Measurements from ENCODE around the gene TWF1. TPM values are rescaled to one million over a fixed set of nuclear protein-coding genes. Genes with fewer than 3 reads are reported as not detected.
A peak's percentile ranks its signal among the peaks of the same experiment; 100 is the strongest.

Gene TWF1
- total RNA-seq, 6 experiments from 2014 or later: 146 to 165 (median 153) TPM

GRCh38 chr12:43842259-43842658 is 36.1 kb upstream of the TWF1 start:
- H3K27me3 Mint-ChIP-seq (ENCODE audit: insufficient read depth): 0 out of 2 replicates have a peak, but pooled peaks cover 4% of the 10 kb centered on the region
- peaks cover 50% of the 10 kb centered on the region for H3K4me1 Mint-ChIP-seq (ENCODE audit: low read depth)
- no peak overlapping the region for H3K27ac Mint-ChIP-seq
- no peaks in the 10 kb centered on the region; the same call in 1 of the 2 replicates for H3K36me3 Mint-ChIP-seq (ENCODE audit: low read depth)
- no peak for DNase-seq
- H3K9me3 Mint-ChIP-seq: no peaks in the 10 kb centered on the region
- H3K4me3 Mint-ChIP-seq: no peak overlapping the region
- TF ChIP-seq CTCF (IDR thresholded peaks at IDR 0.05): no peak

- H3K27ac Mint-ChIP-seq: no peak overlapping the region
- H3K4me3 Mint-ChIP-seq: no peak overlapping the region
- DNase-seq: no peak
- no peaks in the 10 kb centered on the region for H3K36me3 Mint-ChIP-seq (ENCODE audit: low read depth)
- H3K9me3 Mint-ChIP-seq: no peaks in the 10 kb centered on the region
- H3K4me1 Mint-ChIP-seq (ENCODE audit: low read depth): peaks cover 50% of the 10 kb centered on the region
- 0 out of 2 replicates have a peak, but pooled peaks cover 4% of the 10 kb centered on the region for H3K27me3 Mint-ChIP-seq (ENCODE audit: insufficient read depth)
- TF ChIP-seq CTCF (IDR thresholded peaks at IDR 0.05): no peak
Observed at GRCh38 chr12:43841253-43841652, 35.1 kb upstream of the TWF1 start.

- Mint-ChIP-seq H3K27me3 (ENCODE audit: insufficient read depth) (0 out of 2 replicates have a peak, but pooled peaks cover 4% of the 10 kb centered on the region), H3K36me3 (ENCODE audit: low read depth) (no peaks in the 10 kb centered on the region), H3K9me3 (no peaks in the 10 kb centered on the region), H3K4me3 (no peak overlapping the region), H3K4me1 (ENCODE audit: low read depth) (peaks cover 51% of the 10 kb centered on the region), H3K27ac (no peak overlapping the region)
- no peak for DNase-seq
- TF ChIP-seq CTCF (IDR thresholded peaks at IDR 0.05): no peak
Observed at GRCh38 chr12:43840338-43840737, 34.2 kb upstream of the TWF1 start.

- Mint-ChIP-seq H3K27ac (peak overlapping the region; percentile 67), H3K4me1 (ENCODE audit: low read depth) (peaks cover 44% of the 10 kb centered on the region), H3K36me3 (ENCODE audit: low read depth) (no peaks in the 10 kb centered on the region), H3K9me3 (no peaks in the 10 kb centered on the region), H3K4me3 (peak overlapping the region; percentile 84), H3K27me3 (ENCODE audit: insufficient read depth) (0 out of 2 replicates have a peak, but pooled peaks cover 4% of the 10 kb centered on the region)
- no peak for TF ChIP-seq CTCF (IDR thresholded peaks at IDR 0.05)
- peak; percentile 27 for DNase-seq
Observed at GRCh38 chr12:43836475-43836989, 30.4 kb upstream of the TWF1 start.

GRCh38 chr12:43835656-43836474 is 29.7 kb upstream of the TWF1 start, which contains the start of gene TMEM117:
Gene TMEM117 (plus strand): TSS chr12:43836081.
- Mint-ChIP-seq H3K4me3 (peak within 1 kb of the TSS; percentile 86), H3K27ac (peak within 1 kb of the TSS; percentile 80), H3K27me3 (ENCODE audit: insufficient read depth) (0 out of 2 replicates have a peak, but pooled peaks cover 4% of the 10 kb centered on the region), H3K9me3 (no peaks in the 10 kb centered on the region), H3K36me3 (ENCODE audit: low read depth) (no peaks in the 10 kb centered on the region), H3K4me1 (ENCODE audit: low read depth) (peaks cover 38% of the 10 kb centered on the region)
- peak; percentile 26 for DNase-seq
- TF ChIP-seq CTCF (IDR thresholded peaks at IDR 0.05): no peak

Data from HFFc6 (cell line).